Measurements from ENCODE around the gene RANBP10.

RANBP10 gene

DNA sequence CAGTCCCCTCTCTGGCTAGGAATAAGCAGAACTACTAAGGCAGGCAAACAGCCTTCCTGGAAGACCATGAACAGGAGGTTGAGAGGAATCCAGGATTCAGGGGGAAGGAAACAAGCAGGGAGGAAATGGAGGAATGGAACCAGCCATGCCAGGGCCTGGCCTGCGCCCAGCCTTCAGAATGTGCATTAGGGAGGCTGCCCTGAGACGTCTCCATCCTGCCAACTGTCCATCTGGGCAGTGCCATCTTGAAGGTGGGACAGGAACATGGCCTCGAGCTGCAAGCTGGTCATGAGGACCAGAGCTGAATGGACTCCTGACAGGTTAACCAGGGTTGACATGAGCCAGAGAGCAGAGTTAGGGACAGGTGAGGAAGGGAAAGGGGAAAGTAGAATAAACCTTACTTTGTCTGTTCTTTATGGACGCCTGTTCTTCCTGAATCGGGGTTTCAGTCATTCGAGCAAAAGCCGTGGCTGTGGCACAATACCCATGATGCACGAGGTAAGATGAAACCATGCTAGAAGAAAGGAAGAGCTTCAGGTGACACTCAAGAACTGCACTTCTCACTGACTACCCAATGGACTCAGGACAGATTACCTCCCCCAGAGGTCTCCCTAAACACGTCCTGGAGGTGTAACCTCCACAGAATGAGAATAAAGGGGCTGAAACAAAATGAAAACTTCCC lies 75.1 kb downstream of the RANBP10 start:
- H3K4me3 ChIP-seq (ENCODE audit: low read length, poor library complexity, severe bottlenecking) = no peak overlapping the region
- H3K9me2 ChIP-seq (replicated peaks; ENCODE audit: low read depth, low read length) = no peaks in the 10 kb centered on the region
- H3K4me1 ChIP-seq (ENCODE audit: insufficient read depth, low read length, poor library complexity, severe bottlenecking) = no peaks in the 10 kb centered on the region
- no peak overlapping the region for H3K9ac ChIP-seq (ENCODE audit: low read depth, low read length, poor library complexity, severe bottlenecking)
- H3K79me2 ChIP-seq (ENCODE audit: insufficient read depth, low read length) = no peaks in the 10 kb centered on the region
- no peaks in the 10 kb centered on the region for H4K20me1 ChIP-seq (ENCODE audit: insufficient read depth, low read length, poor library complexity, severe bottlenecking)
- peaks cover 68% of the 10 kb centered on the region; the same call in 1 of the 2 replicates for H3K36me3 ChIP-seq (ENCODE audit: insufficient read depth, low read length)
- no peaks in the 10 kb centered on the region for H3K9me3 ChIP-seq (ENCODE audit: insufficient read depth, low read depth, low read length)
- TF ChIP-seq, protein P1, sequence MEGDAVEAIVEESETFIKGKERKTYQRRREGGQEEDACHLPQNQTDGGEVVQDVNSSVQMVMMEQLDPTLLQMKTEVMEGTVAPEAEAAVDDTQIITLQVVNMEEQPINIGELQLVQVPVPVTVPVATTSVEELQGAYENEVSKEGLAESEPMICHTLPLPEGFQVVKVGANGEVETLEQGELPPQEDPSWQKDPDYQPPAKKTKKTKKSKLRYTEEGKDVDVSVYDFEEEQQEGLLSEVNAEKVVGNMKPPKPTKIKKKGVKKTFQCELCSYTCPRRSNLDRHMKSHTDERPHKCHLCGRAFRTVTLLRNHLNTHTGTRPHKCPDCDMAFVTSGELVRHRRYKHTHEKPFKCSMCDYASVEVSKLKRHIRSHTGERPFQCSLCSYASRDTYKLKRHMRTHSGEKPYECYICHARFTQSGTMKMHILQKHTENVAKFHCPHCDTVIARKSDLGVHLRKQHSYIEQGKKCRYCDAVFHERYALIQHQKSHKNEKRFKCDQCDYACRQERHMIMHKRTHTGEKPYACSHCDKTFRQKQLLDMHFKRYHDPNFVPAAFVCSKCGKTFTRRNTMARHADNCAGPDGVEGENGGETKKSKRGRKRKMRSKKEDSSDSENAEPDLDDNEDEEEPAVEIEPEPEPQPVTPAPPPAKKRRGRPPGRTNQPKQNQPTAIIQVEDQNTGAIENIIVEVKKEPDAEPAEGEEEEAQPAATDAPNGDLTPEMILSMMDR (conservative IDR thresholded peaks at IDR 0.05; ENCODE audit: low read length) = no peak
- TF ChIP-seq EZH2phosphoT487 (IDR thresholded peaks at IDR 0.05; ENCODE audit: borderline replicate concordance) = no peak
- no peaks in the 10 kb centered on the region for H3F3A ChIP-seq (ENCODE audit: low read depth)
- H3K4me2 ChIP-seq (ENCODE audit: low read depth, low read length, poor library complexity, severe bottlenecking) = no peak overlapping the region
- H3K27me3 ChIP-seq (ENCODE audit: insufficient read depth, low read length, poor library complexity, severe bottlenecking) = no peaks in the 10 kb centered on the region
- H2AFZ ChIP-seq (ENCODE audit: low read length) = no peak overlapping the region

DNA sequence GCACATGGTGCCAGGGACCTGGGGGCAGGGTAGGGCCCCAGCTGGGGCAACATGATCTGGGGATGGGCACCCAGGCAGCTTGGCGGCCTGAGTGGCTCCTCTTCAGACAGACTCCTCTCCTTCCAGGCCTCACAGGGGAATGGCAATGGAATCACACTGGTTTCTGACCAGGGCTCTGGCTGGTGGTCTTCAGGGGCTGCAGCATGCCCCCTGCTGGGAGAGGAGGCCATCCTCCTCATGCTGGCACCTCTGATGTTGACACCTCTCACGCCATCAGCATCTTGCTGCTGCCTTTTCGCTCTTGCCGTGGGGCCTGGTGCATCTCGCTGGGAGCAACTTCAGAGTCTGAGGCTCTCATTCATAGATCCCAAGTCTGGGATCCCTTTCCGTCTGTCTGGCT lies 76.0 kb downstream of the RANBP10 start:
- H3K27me3 ChIP-seq (ENCODE audit: insufficient read depth, low read length, poor library complexity, severe bottlenecking) = no peaks in the 10 kb centered on the region
- no peaks in the 10 kb centered on the region for H3K9me3 ChIP-seq (ENCODE audit: insufficient read depth, low read depth, low read length)
- no peak overlapping the region for H3K4me3 ChIP-seq (ENCODE audit: low read length, poor library complexity, severe bottlenecking)
- H3K9me2 ChIP-seq (replicated peaks; ENCODE audit: low read depth, low read length) = no peaks in the 10 kb centered on the region
- peaks cover 72% of the 10 kb centered on the region; the same call in 1 of the 2 replicates for H3K36me3 ChIP-seq (ENCODE audit: insufficient read depth, low read length)
- H4K20me1 ChIP-seq (ENCODE audit: insufficient read depth, low read length, poor library complexity, severe bottlenecking) = no peaks in the 10 kb centered on the region
- no peaks in the 10 kb centered on the region for H3K4me1 ChIP-seq (ENCODE audit: insufficient read depth, low read length, poor library complexity, severe bottlenecking)
- TF ChIP-seq, protein P1 (conservative IDR thresholded peaks at IDR 0.05; ENCODE audit: low read length) = no peak
- TF ChIP-seq EZH2phosphoT487 (IDR thresholded peaks at IDR 0.05; ENCODE audit: borderline replicate concordance) = no peak
- H2AFZ ChIP-seq (ENCODE audit: low read length) = no peak overlapping the region
- no peaks in the 10 kb centered on the region for H3K79me2 ChIP-seq (ENCODE audit: insufficient read depth, low read length)
- no peaks in the 10 kb centered on the region for H3F3A ChIP-seq (ENCODE audit: low read depth)
- no peak overlapping the region for H3K4me2 ChIP-seq (ENCODE audit: low read depth, low read length, poor library complexity, severe bottlenecking)
- no peak overlapping the region for H3K9ac ChIP-seq (ENCODE audit: low read depth, low read length, poor library complexity, severe bottlenecking)

DNA sequence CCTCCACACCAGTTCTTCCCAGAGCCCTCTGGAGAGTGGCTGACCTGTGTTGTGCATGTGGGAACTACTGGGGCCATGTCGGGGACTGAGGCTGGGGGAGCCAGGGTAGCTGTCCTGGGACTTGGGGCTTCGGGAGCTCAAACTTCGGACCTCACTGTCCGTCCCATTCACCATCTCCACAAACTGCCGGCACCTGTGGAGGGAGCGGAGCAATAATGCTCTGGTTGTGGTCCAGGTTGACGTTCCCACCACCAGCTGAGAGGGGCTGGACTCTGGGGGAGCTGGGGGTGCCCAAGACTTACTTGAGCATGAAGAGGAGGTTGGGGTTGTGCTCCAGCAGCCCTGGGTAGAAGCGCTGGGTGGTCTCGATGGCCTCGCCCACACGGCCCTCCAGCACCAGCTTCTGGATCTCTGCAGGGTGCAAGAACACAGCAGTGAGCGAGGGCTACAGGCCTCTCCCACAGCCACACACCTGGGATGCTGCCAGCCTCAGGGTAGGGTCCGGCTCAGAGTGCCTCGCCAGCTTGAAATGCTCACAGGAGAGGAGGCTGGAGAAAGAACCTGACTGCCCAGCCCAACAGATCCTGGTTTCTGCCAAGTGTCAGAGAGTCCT lies 76.6 kb downstream of the RANBP10 start:
- Histone ChIP-seq H4K20me1 (ENCODE audit: insufficient read depth, low read length, poor library complexity, severe bottlenecking) (no peaks in the 10 kb centered on the region), H3F3A (ENCODE audit: low read depth) (no peaks in the 10 kb centered on the region), H3K27me3 (ENCODE audit: insufficient read depth, low read length, poor library complexity, severe bottlenecking) (no peaks in the 10 kb centered on the region), H3K9me3 (ENCODE audit: insufficient read depth, low read depth, low read length) (no peaks in the 10 kb centered on the region), H3K79me2 (ENCODE audit: insufficient read depth, low read length) (no peaks in the 10 kb centered on the region), H3K9ac (ENCODE audit: low read depth, low read length, poor library complexity, severe bottlenecking) (no peak overlapping the region), H3K4me2 (ENCODE audit: low read depth, low read length, poor library complexity, severe bottlenecking) (no peak overlapping the region), H3K9me2 (replicated peaks; ENCODE audit: low read depth, low read length) (no peaks in the 10 kb centered on the region), H2AFZ (ENCODE audit: low read length) (no peak overlapping the region), H3K4me1 (ENCODE audit: insufficient read depth, low read length, poor library complexity, severe bottlenecking) (no peaks in the 10 kb centered on the region), H3K36me3 (ENCODE audit: insufficient read depth, low read length) (peaks cover 72% of the 10 kb centered on the region; the same call in 1 of the 2 replicates), H3K4me3 (ENCODE audit: low read length, poor library complexity, severe bottlenecking) (no peak overlapping the region)
- no peak for TF ChIP-seq EZH2phosphoT487 (IDR thresholded peaks at IDR 0.05; ENCODE audit: borderline replicate concordance)
- TF ChIP-seq, protein P1 (conservative IDR thresholded peaks at IDR 0.05; ENCODE audit: low read length) = no peak

All from Loucy (cell line).